Measurements from ENCODE around the gene G2E3. TPM values are rescaled to one million over a fixed set of nuclear protein-coding genes. Genes with fewer than 3 reads are reported as not detected.

Gene G2E3
- total and polyA plus RNA-seq, 11 donors: 2.4 to 10.2 (median 6.8) TPM

- peaks cover 0 to 2% (median 0%) of the 10 kb centered on the region in 9 donors for H3K27me3 ChIP-seq
- DNase-seq: no peak
- intact Hi-C loops (cut with DNase I): loop anchor here in 3 of 10 donors (10.0 kb wide), 1 partner anchor 152 kb away; no protein-coding TSS in a partner anchor
- TF ChIP-seq POLR2A (IDR thresholded peaks at IDR 0.05): no peak
- TF ChIP-seq, protein P1, sequence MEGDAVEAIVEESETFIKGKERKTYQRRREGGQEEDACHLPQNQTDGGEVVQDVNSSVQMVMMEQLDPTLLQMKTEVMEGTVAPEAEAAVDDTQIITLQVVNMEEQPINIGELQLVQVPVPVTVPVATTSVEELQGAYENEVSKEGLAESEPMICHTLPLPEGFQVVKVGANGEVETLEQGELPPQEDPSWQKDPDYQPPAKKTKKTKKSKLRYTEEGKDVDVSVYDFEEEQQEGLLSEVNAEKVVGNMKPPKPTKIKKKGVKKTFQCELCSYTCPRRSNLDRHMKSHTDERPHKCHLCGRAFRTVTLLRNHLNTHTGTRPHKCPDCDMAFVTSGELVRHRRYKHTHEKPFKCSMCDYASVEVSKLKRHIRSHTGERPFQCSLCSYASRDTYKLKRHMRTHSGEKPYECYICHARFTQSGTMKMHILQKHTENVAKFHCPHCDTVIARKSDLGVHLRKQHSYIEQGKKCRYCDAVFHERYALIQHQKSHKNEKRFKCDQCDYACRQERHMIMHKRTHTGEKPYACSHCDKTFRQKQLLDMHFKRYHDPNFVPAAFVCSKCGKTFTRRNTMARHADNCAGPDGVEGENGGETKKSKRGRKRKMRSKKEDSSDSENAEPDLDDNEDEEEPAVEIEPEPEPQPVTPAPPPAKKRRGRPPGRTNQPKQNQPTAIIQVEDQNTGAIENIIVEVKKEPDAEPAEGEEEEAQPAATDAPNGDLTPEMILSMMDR (IDR thresholded peaks at IDR 0.05): no peak
- no peak overlapping the region for H3K27ac ChIP-seq
- no peaks in the 10 kb centered on the region for H3K9me3 ChIP-seq
- H3K36me3 ChIP-seq: no peaks in the 10 kb centered on the region
- ATAC-seq: no peak
- no peak overlapping the region for H3K4me3 ChIP-seq
- 94 to 96% (median 96%) methylated on average over 7 of the region's 7 CpGs for WGBS, 4 donors
- peaks cover 0 to 1% (median 0%) of the 10 kb centered on the region in 12 donors for H3K4me1 ChIP-seq
Observed at GRCh38 chr14:30527196-30527595, 31.8 kb upstream of the G2E3 start.

GRCh38 chr14:30528119-30528518, 30.8 kb upstream of the G2E3 start:
- intact Hi-C loops (cut with DNase I): loop anchor here in 3 of 10 donors (10.0 kb wide), 1 partner anchor 153 kb away; no protein-coding TSS in a partner anchor
- no peak for ATAC-seq
- H3K27ac ChIP-seq: no peak overlapping the region
- no peak for TF ChIP-seq POLR2A (IDR thresholded peaks at IDR 0.05)
- TF ChIP-seq, protein P1 (IDR thresholded peaks at IDR 0.05): no peak
- no peaks in the 10 kb centered on the region for H3K36me3 ChIP-seq
- whole genome bisulfite sequencing, 4 donors: 72 to 76% (median 73%) methylated on average over 5 of the region's 5 CpGs
- H3K4me1 ChIP-seq: no peaks in the 10 kb centered on the region
- no peak overlapping the region for H3K4me3 ChIP-seq
- no peak for DNase-seq
- peaks cover 0 to 2% (median 0%) of the 10 kb centered on the region in 9 donors for H3K27me3 ChIP-seq
- no peaks in the 10 kb centered on the region for H3K9me3 ChIP-seq

- intact Hi-C loops (cut with DNase I): loop anchor here in 3 of 10 donors (10.0 kb wide), 1 partner anchor 154 kb away; no protein-coding TSS in a partner anchor
Observed at GRCh38 chr14:30528778-30529642, 29.9 kb upstream of the G2E3 start.

GRCh38 chr14:30532264-30532663, 26.7 kb upstream of the G2E3 start:
- H3K36me3 ChIP-seq: no peaks in the 10 kb centered on the region
- intact Hi-C loops (cut with DNase I): no loop called here
- WGBS, 4 donors: 81 to 91% (median 84%) methylated on average over 5 of the region's 5 CpGs
- DNase-seq (no peak), ATAC-seq (no peak)
- H3K27ac ChIP-seq: no peak overlapping the region
- no peak for TF ChIP-seq POLR2A (IDR thresholded peaks at IDR 0.05)
- TF ChIP-seq, protein P1 (IDR thresholded peaks at IDR 0.05): no peak
- peaks cover 0 to 7% (median 0%) of the 10 kb centered on the region in 9 donors for H3K27me3 ChIP-seq
- no peak overlapping the region for H3K4me3 ChIP-seq
- no peaks in the 10 kb centered on the region for H3K9me3 ChIP-seq
- no peaks in the 10 kb centered on the region for H3K4me1 ChIP-seq

More at GRCh38 chr14:30528778-30529642, 29.9 kb upstream of the G2E3 start:
- TF ChIP-seq POLR2A (IDR thresholded peaks at IDR 0.05): no peak
- TF ChIP-seq, protein P1 (IDR thresholded peaks at IDR 0.05): no peak
- Histone ChIP-seq H3K27me3 (peaks cover 0 to 2% (median 0%) of the 10 kb centered on the region in 9 donors), H3K9me3 (no peaks in the 10 kb centered on the region), H3K36me3 (no peaks in the 10 kb centered on the region), H3K4me1 (no peaks in the 10 kb centered on the region), H3K27ac (no peak overlapping the region), H3K4me3 (no peak overlapping the region)
- ATAC-seq: no peak
- DNase-seq: no peak
- 87 to 91% (median 90%) methylated on average over 12 of the region's 12 CpGs for WGBS, 4 donors
